HCEC 1CT (cell line): Measurements from ENCODE around the gene PIWIL4.
"Not testable (repeated sequence)": the region's sequence is repeated elsewhere in the genome, so short reads cannot be mapped to it uniquely, and the experiment has no call there.

Experiments
- DNase-seq: peaks from one replicate; pipeline ENCODE4 v3.0.0-alpha.2; 2017

PIWIL4 gene

GRCh38 chr11:94639901-94640721 is 72.9 kb downstream of the PIWIL4 start:
- DNase-seq: no peak

GRCh38 chr11:94641167-94641761 is 74.1 kb downstream of the PIWIL4 start:
- no peak for DNase-seq

- DNase-seq: not testable (repeated sequence)
These were observed 76.0 kb downstream of the PIWIL4 start for GRCh38 chr11:94643186-94643585.

- DNase-seq: no peak
These were observed 80.8 kb downstream of the PIWIL4 start for GRCh38 chr11:94647926-94648325.

GRCh38 chr11:94648789-94649188 is 81.6 kb downstream of the PIWIL4 start:
- DNase-seq: no peak

- no peak for DNase-seq
These were observed 82.1 kb downstream of the PIWIL4 start for GRCh38 chr11:94649254-94649653.

DNA sequence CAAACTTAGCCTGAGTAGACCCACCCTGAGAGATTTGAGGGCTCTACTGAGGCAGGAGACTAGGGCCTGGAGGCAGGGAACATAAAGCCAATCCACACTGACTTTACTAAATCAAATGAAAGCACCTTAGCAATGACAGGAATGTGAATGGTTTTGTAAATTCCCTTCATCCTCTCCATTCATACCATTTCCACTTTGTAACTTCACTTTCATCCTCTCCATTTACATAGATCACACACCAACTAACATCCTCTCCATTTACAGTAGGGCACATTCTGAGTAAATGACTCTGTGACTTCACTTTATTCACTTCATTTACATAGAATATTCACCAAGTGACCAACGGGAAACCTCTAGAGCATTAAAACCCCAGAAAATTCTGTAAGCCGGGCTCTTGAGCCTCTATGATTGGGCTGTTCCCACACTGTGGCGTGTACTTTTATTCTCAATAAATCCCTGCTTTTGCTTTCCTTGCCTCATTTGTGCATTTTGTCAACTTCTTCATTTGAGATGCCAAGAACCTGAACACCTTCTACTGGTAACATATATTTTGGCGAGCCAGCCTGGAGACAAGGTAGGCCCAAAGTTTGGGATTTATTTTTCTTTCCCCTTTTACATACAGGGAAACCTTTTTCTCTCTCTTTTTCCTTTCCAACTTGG is 82.9 kb downstream of the PIWIL4 start:
- DNase-seq: no peak

DNA sequence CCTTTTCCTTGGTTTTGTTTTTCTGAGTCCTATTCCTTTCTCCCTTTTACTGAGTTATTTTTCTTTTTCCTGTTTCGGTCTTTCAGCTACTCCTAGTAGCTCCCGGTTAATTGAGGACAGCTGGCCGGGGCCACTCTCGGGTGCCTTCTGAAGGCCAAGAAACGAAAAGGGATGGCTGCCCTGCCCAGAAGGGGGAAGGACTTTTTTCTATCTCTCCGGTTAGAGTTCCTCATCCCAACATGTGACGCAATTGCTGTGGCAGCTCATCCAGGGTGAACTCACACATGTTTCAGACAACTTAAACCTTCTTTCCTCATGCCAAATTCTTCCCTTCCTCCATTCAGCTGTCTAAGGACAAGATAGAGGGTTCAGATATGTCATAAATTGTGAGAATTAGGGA is 83.6 kb downstream of the PIWIL4 start:
- peak; percentile 70 for DNase-seq

DNA sequence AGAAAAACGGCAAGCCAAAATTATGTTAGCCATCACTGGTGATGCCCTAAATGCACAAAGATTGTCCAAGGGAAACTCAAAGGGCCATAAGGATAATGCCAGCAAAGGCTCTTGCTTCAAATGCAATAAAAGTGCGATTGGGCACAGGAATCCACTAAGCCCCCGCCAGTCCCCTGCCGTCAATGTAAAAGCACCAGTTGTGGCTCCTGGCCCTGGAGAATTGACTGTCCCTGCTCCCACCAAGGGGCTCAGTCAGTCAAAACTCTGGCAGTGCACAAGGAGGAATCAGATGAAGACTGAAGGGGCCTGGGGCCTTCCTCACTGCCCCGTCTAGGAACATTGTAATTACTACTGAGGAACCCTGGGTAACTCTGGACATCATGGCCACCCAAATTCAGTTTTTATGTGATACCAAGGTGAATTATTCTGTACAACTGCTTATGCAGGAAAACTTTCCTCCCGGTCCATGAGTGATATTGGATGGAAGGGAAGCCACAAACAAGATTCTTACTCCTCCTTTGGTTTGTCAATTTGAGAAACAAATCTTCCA is 85.6 kb downstream of the PIWIL4 start:
- DNase-seq: no peak

DNA sequence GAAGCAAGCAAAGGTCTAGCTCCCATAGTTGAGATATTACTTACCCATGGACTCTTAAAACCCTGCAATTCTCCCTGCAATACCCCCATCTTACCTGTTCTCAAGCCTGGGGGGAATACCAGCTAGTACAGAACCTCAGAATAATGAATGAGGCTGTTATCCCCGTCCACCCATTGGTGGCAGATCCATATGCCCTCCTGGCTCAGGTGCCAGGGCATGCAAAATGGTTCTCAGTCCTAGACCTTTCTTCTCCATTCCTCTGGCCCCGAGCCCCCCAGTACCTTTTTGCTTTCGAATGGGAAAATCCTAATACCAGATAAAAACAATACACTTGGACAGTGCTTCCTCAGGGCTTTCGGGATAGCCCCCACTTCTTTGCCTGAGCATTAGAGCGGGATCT is 86.4 kb downstream of the PIWIL4 start:
- DNase-seq: no peak

DNA sequence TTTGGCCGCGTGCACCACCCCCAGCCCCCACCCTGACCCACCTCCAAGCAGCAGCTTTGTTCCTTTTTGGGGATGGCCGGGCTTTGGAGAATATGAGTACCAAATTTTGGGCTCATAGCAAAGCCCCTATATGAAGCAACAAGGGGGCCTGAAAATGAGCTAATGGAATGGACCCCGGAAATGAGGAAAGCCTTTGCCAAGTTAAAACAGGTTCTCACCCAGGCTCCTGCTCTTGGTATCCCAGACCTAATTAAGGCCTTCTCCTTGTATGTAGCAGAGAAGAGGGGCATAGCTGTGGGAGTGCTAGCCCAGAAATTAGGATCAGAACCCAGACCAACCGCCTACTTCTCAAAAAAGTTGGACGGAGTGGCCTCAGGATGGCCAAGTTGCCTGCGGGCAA is 87.0 kb downstream of the PIWIL4 start:
- no peak for DNase-seq

DNA sequence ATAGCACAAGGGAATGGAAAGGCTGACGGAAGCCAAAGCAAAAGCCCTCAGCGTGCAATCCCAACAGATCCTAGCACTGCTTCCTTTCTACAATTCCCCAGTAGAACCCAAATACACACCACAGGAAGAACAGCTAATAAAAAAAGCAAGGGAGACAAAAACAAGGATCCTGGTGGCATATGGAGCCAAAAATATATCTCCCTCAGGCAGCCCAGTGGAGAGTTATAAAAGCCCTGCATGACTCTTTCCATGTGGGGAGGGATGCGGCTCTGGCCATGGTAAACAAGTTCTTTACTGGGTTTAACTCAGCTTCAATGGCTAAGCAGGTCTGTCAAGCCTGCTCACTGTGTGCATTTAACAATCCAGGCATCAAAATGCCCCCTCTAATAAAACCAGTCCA is 88.1 kb downstream of the PIWIL4 start:
- no peak for DNase-seq

GRCh38 chr11:94655956-94656355 is 88.8 kb downstream of the PIWIL4 start:
- no peak for DNase-seq

GRCh38 chr11:94656968-94657367 is 89.8 kb downstream of the PIWIL4 start:
- no peak for DNase-seq

DNA sequence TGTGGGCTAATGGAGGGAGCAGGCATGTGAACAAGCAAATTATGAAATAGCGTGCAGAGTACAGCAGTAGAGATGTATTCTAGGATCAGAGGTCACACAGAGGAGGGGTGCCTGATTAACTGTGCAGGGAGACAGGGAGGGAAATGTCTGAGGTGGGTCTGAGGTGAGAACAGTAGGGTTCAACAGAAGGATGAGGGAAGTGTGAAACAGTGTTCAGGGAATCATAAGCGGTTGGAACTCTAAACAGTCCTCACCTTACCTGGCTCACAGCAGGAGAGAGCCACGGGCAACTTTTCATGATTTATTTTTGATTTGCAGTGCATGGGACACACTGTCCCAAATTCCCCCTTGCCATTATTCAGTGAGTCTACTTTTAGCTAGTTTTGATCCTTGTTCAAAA is 90.5 kb downstream of the PIWIL4 start:
- no peak for DNase-seq

DNA sequence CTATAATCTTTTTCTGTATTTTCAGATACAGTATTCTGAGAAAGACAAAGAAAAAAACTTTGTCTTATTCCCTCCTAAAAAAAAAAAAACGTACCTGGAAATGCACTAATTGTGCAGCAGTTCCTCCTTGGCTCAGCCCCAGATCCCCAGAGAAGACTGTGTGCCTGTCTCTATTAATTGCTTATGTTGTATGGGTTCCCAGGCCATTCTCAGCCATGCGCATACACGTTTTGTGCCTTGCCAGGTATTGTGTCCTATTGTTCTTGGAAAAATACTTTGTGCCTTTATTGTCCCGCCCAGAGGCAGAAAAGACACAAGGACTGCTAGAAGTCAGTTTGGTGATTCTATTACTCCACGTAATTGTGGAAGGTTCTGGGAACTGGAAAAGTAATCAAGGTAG is 91.2 kb downstream of the PIWIL4 start:
- no peak for DNase-seq

DNA sequence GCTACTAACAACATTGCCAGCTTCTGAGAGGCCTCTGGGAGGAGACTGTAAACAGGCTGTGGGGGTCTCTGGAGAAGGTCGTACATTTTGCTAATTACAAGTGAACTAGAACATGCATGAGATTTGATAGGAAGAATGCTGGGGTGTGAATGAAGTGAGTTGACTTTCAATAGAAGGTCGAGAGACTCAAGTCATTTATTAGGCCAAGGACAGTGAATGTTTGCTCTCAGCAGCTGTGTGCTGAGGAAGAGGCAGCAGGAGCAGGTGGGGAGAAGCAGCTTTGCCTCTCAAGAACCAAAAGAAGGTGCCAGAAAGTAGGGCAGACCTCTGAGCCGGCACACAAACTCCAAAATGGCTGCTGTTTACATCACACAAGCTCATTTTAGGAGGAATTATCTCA is 91.7 kb downstream of the PIWIL4 start:
- no peak for DNase-seq

DNA sequence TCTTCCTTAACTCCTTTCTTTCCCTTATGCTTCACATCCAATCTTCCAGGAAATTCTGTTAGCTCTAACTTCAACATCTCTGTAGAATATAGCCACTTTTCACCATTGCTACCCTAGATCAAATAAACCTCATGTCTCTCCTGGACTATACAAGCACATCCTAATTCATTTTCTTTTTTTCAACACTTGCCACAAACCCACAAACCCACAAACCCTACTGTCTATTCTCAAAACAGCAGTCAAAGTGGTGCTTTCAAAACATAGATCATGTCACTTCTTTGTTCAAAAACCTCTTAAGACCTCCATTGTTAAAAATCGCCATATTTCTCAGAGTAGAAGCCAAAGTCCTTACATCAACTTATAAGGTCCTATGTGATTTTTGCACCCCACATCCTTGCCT is 94.3 kb downstream of the PIWIL4 start:
- no peak for DNase-seq

- DNase-seq: no peak
These were observed 95.1 kb downstream of the PIWIL4 start for GRCh38 chr11:94662065-94662779.

DNA sequence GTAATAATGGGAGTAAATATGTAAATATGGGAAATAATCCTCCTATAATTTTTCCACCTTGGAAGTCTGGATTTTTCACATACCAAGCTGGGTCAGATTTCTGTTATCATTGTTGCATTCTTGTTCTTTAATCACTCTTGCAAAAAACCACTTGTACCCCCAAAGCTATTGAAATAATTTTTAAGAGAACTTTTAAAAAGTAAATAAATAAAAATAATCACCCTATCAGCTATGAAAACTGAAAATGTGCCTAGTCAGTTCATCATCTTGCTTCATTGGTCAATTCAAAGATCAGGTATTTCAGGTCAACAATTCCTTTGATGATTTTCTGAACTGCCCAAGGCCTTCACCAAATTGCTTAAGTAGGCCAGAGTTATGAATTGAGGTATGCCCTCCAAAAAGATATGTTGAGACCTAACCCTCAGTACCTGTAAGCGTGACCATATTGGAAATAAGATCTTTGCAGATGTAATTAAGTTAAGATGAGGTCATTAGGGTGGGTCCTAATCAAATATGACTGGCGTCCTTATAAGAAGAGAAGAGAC is 95.8 kb downstream of the PIWIL4 start:
- no peak for DNase-seq

GRCh38 chr11:94664346-94664745 is 97.2 kb downstream of the PIWIL4 start:
- DNase-seq: peak; percentile 30

DNA sequence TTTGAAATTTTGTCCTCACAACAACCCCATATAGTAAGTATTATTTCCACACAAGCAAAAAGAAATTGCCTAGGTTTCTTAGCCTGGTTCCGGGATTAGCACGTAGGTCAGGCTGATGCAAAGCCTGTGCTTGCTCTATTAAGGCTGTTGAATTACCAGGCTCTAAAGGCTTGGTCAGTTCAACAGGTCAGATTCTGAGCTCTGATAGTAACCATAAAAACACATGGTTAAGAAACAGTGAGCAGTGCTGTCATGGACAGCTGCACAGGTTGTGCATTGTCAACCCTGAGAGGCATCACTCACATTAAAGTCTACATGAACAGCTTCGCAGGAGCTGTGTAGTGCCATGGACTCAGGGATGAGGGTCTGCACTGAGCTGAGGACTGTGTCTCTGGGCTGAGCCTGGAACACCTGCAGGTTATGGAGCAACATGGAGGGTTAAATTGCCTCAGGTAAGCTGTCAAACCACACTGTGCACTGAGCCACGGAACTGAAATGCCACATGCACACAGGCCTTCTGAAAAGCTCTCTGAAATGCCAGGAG is 98.0 kb downstream of the PIWIL4 start:
- DNase-seq: no peak
